Upper lobe of left lung (tissue), 6 donors: ENCODE results near the gene CSNK1A1L. TPM values are rescaled to one million over a fixed set of nuclear protein-coding genes. Genes with fewer than 3 reads are reported as not detected.

Source experiments
- ATAC-seq, 2 donors: fragments of 200-7000 bp; cut with Tn5 transposase; one replicate each; pipeline ENCODE4 v1.9.1; 2022; ENCODE audit warnings: mild to moderate bottlenecking in 2 of 2, moderate library complexity in 2 of 2; ENCODE audit not compliant: low FRiP score in 2 of 2
- DNase-seq, 2 donors: peaks; one replicate each; pipeline ENCODE4 v3.0.0-alpha.2; 2019 to 2020
- H3K27ac ChIP-seq, 4 donors: fragments of 200-600 bp; sonication (generic); one replicate each; pipeline ENCODE4 v1.5.1; 2016 to 2019
- H3K27me3 ChIP-seq, 4 donors: fragments of 200-600 bp; sonication (generic); one replicate each; pipeline ENCODE4 v1.5.1; 2017 to 2019
- H3K36me3 ChIP-seq, 4 donors: fragments of 200-600 bp; sonication (generic); one replicate each; pipeline ENCODE4 v1.5.1; 2016 to 2019
- H3K4me1 ChIP-seq, 4 donors: fragments of 200-600 bp; sonication (generic); one replicate each; pipeline ENCODE4 v1.5.1; 2018 to 2019
- H3K4me3 ChIP-seq, 4 donors: fragments of 200-600 bp; sonication (generic); one replicate each; pipeline ENCODE4 v1.5.1; 2017 to 2019; ENCODE audit warnings: mild to moderate bottlenecking in 2 of 4, moderate library complexity in 1 of 4
- H3K9me3 ChIP-seq, 4 donors: fragments of 200-600 bp; sonication (generic); one replicate each; pipeline ENCODE4 v1.5.1; 2018 to 2019
- CTCF ChIP-seq, 6 experiments: fragments of 450-650 bp in 4 of 6; fragments of 200-600 bp in 2 of 6; sonication (generic) in 2 of 6; IDR thresholded peaks; one replicate each; pipeline ENCODE4 v1.5.1; 2016 to 2019; ENCODE audit warnings: antibody characterized with exemption in 6 of 6
- EP300 ChIP-seq, 4 donors: sonication (generic); formaldehyde crosslinking; IDR thresholded peaks; one replicate each; pipeline ENCODE4 v1.5.1; 2017; ENCODE audit warnings: antibody characterized with exemption in 4 of 4, control low read depth in 2 of 4
- POLR2A ChIP-seq, 4 donors: fragments of 450-650 bp; IDR thresholded peaks; one replicate each; pipeline ENCODE4 v1.5.1; 2016 to 2017; ENCODE audit warnings: antibody characterized with exemption in 4 of 4, mild to moderate bottlenecking in 2 of 4
- POLR2AphosphoS5 ChIP-seq, 2 donors: sonication (generic); formaldehyde crosslinking; IDR thresholded peaks; one replicate each; pipeline ENCODE4 v1.5.1; 2017; ENCODE audit warnings: antibody characterized with exemption in 2 of 2
- WGBS, 2 donors: methylation state at CpG; one replicate each; pipeline ENCODE4 v1.1.5; 2017 to 2018; 5-methylcytosine and 5-hydroxymethylcytosine counted together
- total RNA-seq, 6 donors: library from RNA; depleted of rRNA in 4 of 6; stranded (reverse); fragments of >200 nt in 4 of 6; gene quantifications; one replicate each; pipeline versions ENCODE4 v1.1.0 to v1.2.1, GENCODE V29; 2016 to 2021
- donor health status: DM: no; HTN: no; CAD: no; lungs with moderate emphysema.
- donor health status: DM: no; HTN: yes; CAD: no; lungs with severe emphysema.

The CSNK1A1L gene
- total RNA-seq, 6 donors from 2014 or later = not detected

- Histone ChIP-seq H3K4me3 (no peak overlapping the region), H3K9me3 (no peaks in the 10 kb centered on the region), H3K27ac (no peak overlapping the region), H3K4me1 (no peaks in the 10 kb centered on the region), H3K36me3 (no peaks in the 10 kb centered on the region), H3K27me3 (no peaks in the 10 kb centered on the region)
- DNase-seq (no peak), ATAC-seq (no peak)
- TF ChIP-seq POLR2AphosphoS5 (IDR thresholded peaks at IDR 0.05) (no peak), CTCF (IDR thresholded peaks at IDR 0.05) (no peak), POLR2A (IDR thresholded peaks at IDR 0.05) (no peak), EP300 (IDR thresholded peaks at IDR 0.05) (no peak)
- WGBS, 2 donors = 53 to 71% methylated on average over 1 of the region's 1 CpG
These were observed 4.3 kb downstream of the CSNK1A1L start for GRCh38 chr13:37101201-37101600.

DNA sequence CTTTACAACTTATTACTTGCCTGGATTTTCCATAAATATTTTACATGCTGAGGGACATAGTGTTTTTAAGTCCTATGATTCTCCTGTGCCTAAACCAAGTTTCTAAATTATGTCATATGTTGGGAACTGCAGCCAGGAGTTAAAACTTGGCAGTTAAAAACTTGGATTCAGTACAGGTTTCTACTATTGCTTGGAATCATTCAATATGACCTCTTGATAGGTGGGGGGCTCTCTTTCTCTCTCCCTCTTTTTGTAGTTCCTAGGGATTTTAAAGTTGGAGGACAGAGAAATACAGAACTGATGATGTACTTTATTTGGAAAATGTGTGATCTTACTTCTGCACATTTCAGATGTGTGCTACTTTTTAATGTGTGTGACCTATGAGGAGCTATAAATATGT lies 4.7 kb downstream of the CSNK1A1L start:
- Histone ChIP-seq H3K27ac (no peak overlapping the region), H3K27me3 (no peaks in the 10 kb centered on the region), H3K36me3 (no peaks in the 10 kb centered on the region), H3K9me3 (no peaks in the 10 kb centered on the region), H3K4me3 (no peak overlapping the region), H3K4me1 (no peaks in the 10 kb centered on the region)
- no peak for DNase-seq
- TF ChIP-seq POLR2A (IDR thresholded peaks at IDR 0.05) (no peak), EP300 (IDR thresholded peaks at IDR 0.05) (no peak), CTCF (IDR thresholded peaks at IDR 0.05) (no peak), POLR2AphosphoS5 (IDR thresholded peaks at IDR 0.05) (no peak)
- no peak for ATAC-seq

DNA sequence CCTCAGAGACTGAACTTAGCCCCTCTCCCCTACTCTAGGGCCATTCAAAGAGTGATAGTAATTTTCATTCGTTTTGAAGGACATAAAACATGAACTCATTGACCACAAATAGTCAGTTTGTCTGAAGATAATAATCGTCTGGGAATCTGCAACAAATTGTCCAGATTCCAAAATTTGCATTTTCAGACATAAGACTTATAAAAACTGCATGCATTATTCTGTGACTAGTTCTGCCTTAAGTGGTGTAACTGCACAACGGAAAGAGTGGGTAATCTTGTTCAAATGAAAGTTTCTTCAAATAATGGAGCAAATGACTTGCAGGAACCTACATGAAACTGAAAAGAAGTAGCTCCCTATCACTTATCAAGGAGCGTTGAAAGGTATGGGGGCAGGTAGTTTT lies 8.4 kb downstream of the CSNK1A1L start:
- TF ChIP-seq POLR2A (IDR thresholded peaks at IDR 0.05) (no peak), POLR2AphosphoS5 (IDR thresholded peaks at IDR 0.05) (no peak)
- H3K27me3 ChIP-seq = no peaks in the 10 kb centered on the region
- no peak overlapping the region for H3K27ac ChIP-seq
- WGBS, 2 donors = 64 to 75% methylated on average over 4 of the region's 4 CpGs
- ATAC-seq = no peak
- no peak overlapping the region for H3K4me3 ChIP-seq
- H3K4me1 ChIP-seq = no peaks in the 10 kb centered on the region
- H3K9me3 ChIP-seq = no peaks in the 10 kb centered on the region
- DNase-seq = no peak
- H3K36me3 ChIP-seq = no peaks in the 10 kb centered on the region

- 88 to 91% methylated on average over 4 of the region's 4 CpGs for WGBS, 2 donors
- H3K9me3 ChIP-seq = no peaks in the 10 kb centered on the region
- TF ChIP-seq EP300 (IDR thresholded peaks at IDR 0.05) = no peak
- TF ChIP-seq POLR2A (IDR thresholded peaks at IDR 0.05) = no peak
- no peak for TF ChIP-seq POLR2AphosphoS5 (IDR thresholded peaks at IDR 0.05)
- TF ChIP-seq CTCF (IDR thresholded peaks at IDR 0.05) = no peak
- no peak overlapping the region for H3K27ac ChIP-seq
- H3K27me3 ChIP-seq = no peaks in the 10 kb centered on the region
- H3K36me3 ChIP-seq = no peaks in the 10 kb centered on the region
- ATAC-seq = no peak
- DNase-seq = no peak
- H3K4me1 ChIP-seq = no peaks in the 10 kb centered on the region
- H3K4me3 ChIP-seq = no peak overlapping the region
These were observed 10.6 kb downstream of the CSNK1A1L start for GRCh38 chr13:37094840-37095239.

GRCh38 chr13:37094099-37094498 lies 11.4 kb downstream of the CSNK1A1L start:
- no peak for TF ChIP-seq POLR2AphosphoS5 (IDR thresholded peaks at IDR 0.05)
- no peak for TF ChIP-seq CTCF (IDR thresholded peaks at IDR 0.05)
- no peak for TF ChIP-seq POLR2A (IDR thresholded peaks at IDR 0.05)
- no peak for TF ChIP-seq EP300 (IDR thresholded peaks at IDR 0.05)
- no peaks in the 10 kb centered on the region for H3K9me3 ChIP-seq
- no peak overlapping the region for H3K27ac ChIP-seq
- 47 to 48% methylated on average over 3 of the region's 3 CpGs for WGBS, 2 donors
- H3K4me1 ChIP-seq = no peaks in the 10 kb centered on the region
- no peaks in the 10 kb centered on the region for H3K27me3 ChIP-seq
- no peak for DNase-seq
- H3K4me3 ChIP-seq = no peak overlapping the region
- H3K36me3 ChIP-seq = no peaks in the 10 kb centered on the region
- no peak for ATAC-seq
